Thymus (tissue), 11 donors: ENCODE results near the gene ALDH9A1. TPM values are rescaled to one million over a fixed set of nuclear protein-coding genes. Genes with fewer than 3 reads are reported as not detected.

ENCODE experiments used
- DNase-seq, 9 donors: peaks; one replicate each; pipeline ENCODE4 v3.0.0-alpha.2; 2013; ENCODE audit warnings: low spot score in 9 of 9, low read depth in 6 of 9, missing footprints in 1 of 9
- H3K27ac ChIP-seq, 2 donors: one replicate each; pipeline ENCODE4 v1.5.1; 2013; ENCODE audit warnings: control low read depth in 1 of 2, low read depth in 1 of 2, low read length in 1 of 2, mild to moderate bottlenecking in 1 of 2, moderate library complexity in 1 of 2
- H3K27me3 ChIP-seq, 2 donors: one replicate each; pipeline ENCODE4 v1.5.1; 2013; ENCODE audit warnings: low read length in 1 of 2; ENCODE audit not compliant: control insufficient read depth in 2 of 2, insufficient read depth in 1 of 2
- H3K36me3 ChIP-seq, 2 donors: one replicate each; pipeline ENCODE4 v1.5.1; 2013; ENCODE audit warnings: low read length in 1 of 2, mild to moderate bottlenecking in 1 of 2, moderate library complexity in 1 of 2; ENCODE audit not compliant: control insufficient read depth in 2 of 2, insufficient read depth in 2 of 2
- H3K4me1 ChIP-seq, 2 donors: one replicate each; pipeline ENCODE4 v1.5.1; 2013; ENCODE audit warnings: low read length in 2 of 2; ENCODE audit not compliant: control insufficient read depth in 2 of 2, insufficient read depth in 2 of 2
- H3K4me3 ChIP-seq, 2 donors: one replicate each; pipeline ENCODE4 v1.5.1; 2013; ENCODE audit warnings: low read length in 2 of 2, control low read depth in 1 of 2, mild to moderate bottlenecking in 1 of 2
- H3K9me3 ChIP-seq, 2 donors: one replicate each; pipeline ENCODE4 v1.5.1; 2013; ENCODE audit warnings: low read length in 1 of 2, mild to moderate bottlenecking in 1 of 2; ENCODE audit not compliant: control insufficient read depth in 2 of 2, insufficient read depth in 1 of 2
- WGBS: extraction: QIAGEN DNeasy Blood & Tissue Kit; methylation state at CpG from one replicate; pipeline ENCODE4 v1.1.7; 2013; 5-methylcytosine and 5-hydroxymethylcytosine counted together
- polyA plus RNA-seq: library from polyadenylated mRNA; stranded (reverse); fragments of 200-250 nt; gene quantifications from one replicate; pipeline ENCODE4 v1.2.3, GENCODE V29; 2013
- total RNA-seq: library from RNA; stranded (reverse); fragments of 120-200 nt; gene quantifications from one replicate; pipeline ENCODE4 v1.2.4, GENCODE V29; 2013
- donor health status: healthy.

The ALDH9A1 gene
- total and polyA plus RNA-seq, 2 donors = 41.0 to 44.9 TPM

GRCh38 chr1:165680303-165680702, 18.1 kb downstream of the ALDH9A1 start:
- H3K4me3 ChIP-seq = no peak overlapping the region
- peaks cover 28 to 56% of the 10 kb centered on the region in 2 donors for H3K36me3 ChIP-seq
- H3K27ac ChIP-seq = no peak overlapping the region
- H3K27me3 ChIP-seq = no peaks in the 10 kb centered on the region
- DNase-seq = no peak
- 98% methylated on average over 2 of the region's 2 CpGs for WGBS
- no peaks in the 10 kb centered on the region for H3K4me1 ChIP-seq
- H3K9me3 ChIP-seq = no peaks in the 10 kb centered on the region

GRCh38 chr1:165679282-165680036, 18.9 kb downstream of the ALDH9A1 start:
- Histone ChIP-seq H3K4me1 (no peaks in the 10 kb centered on the region), H3K27me3 (no peaks in the 10 kb centered on the region), H3K27ac (no peak overlapping the region), H3K4me3 (no peak overlapping the region), H3K9me3 (no peaks in the 10 kb centered on the region), H3K36me3 (peaks cover 34 to 54% of the 10 kb centered on the region in 2 donors)
- 46% methylated on average over 1 of the region's 1 CpG for whole genome bisulfite sequencing
- DNase-seq = no peak

- DNase-seq = no peak
- no peaks in the 10 kb centered on the region for H3K27me3 ChIP-seq
- no peak overlapping the region for H3K4me3 ChIP-seq
- no peak overlapping the region for H3K27ac ChIP-seq
- peaks cover 38 to 54% of the 10 kb centered on the region in 2 donors for H3K36me3 ChIP-seq
- WGBS = 10% methylated on average over 2 of the region's 2 CpGs
- H3K9me3 ChIP-seq = no peaks in the 10 kb centered on the region
- H3K4me1 ChIP-seq = no peaks in the 10 kb centered on the region
These were observed 19.9 kb downstream of the ALDH9A1 start for GRCh38 chr1:165678509-165678908.

GRCh38 chr1:165675794-165676193, 22.6 kb downstream of the ALDH9A1 start:
- 97% methylated on average over 1 of the region's 1 CpG for WGBS
- Histone ChIP-seq H3K4me3 (no peak overlapping the region), H3K27ac (no peak overlapping the region), H3K4me1 (no peaks in the 10 kb centered on the region), H3K36me3 (peaks cover 39 to 43% of the 10 kb centered on the region in 2 donors), H3K9me3 (no peaks in the 10 kb centered on the region), H3K27me3 (no peaks in the 10 kb centered on the region)
- DNase-seq = no peak

GRCh38 chr1:165674599-165674998, 23.8 kb downstream of the ALDH9A1 start:
- DNase-seq = no peak
- Histone ChIP-seq H3K4me3 (no peak overlapping the region), H3K36me3 (peaks cover 27 to 39% of the 10 kb centered on the region in 2 donors), H3K27me3 (no peaks in the 10 kb centered on the region), H3K9me3 (no peaks in the 10 kb centered on the region), H3K27ac (no peak overlapping the region), H3K4me1 (no peaks in the 10 kb centered on the region)
- WGBS = 97% methylated on average over 8 of the region's 8 CpGs

- Histone ChIP-seq H3K27ac (no peak overlapping the region), H3K9me3 (no peaks in the 10 kb centered on the region), H3K27me3 (no peaks in the 10 kb centered on the region), H3K36me3 (peaks cover 27 to 42% of the 10 kb centered on the region in 2 donors), H3K4me3 (no peak overlapping the region), H3K4me1 (no peaks in the 10 kb centered on the region)
- 98% methylated on average over 2 of the region's 2 CpGs for WGBS
- no peak for DNase-seq
These were observed 26.8 kb downstream of the ALDH9A1 start for GRCh38 chr1:165671526-165671925.

GRCh38 chr1:165668184-165668583, 30.2 kb downstream of the ALDH9A1 start:
- Histone ChIP-seq H3K36me3 (peaks cover 41 to 46% of the 10 kb centered on the region in 2 donors), H3K27ac (no peak overlapping the region), H3K9me3 (no peaks in the 10 kb centered on the region), H3K4me1 (no peaks in the 10 kb centered on the region), H3K4me3 (no peak overlapping the region), H3K27me3 (no peaks in the 10 kb centered on the region)
- over 99% methylated on average over 3 of the region's 3 CpGs for WGBS
- no peak for DNase-seq

GRCh38 chr1:165666152-165666825, 32.1 kb downstream of the ALDH9A1 start:
- H3K27ac ChIP-seq = no peak overlapping the region
- no peak overlapping the region for H3K4me3 ChIP-seq
- H3K4me1 ChIP-seq = no peaks in the 10 kb centered on the region
- no peaks in the 10 kb centered on the region for H3K27me3 ChIP-seq
- no peaks in the 10 kb centered on the region for H3K9me3 ChIP-seq
- no peak for DNase-seq
- 84% methylated on average over 5 of the region's 5 CpGs for WGBS
- H3K36me3 ChIP-seq = peaks cover 47 to 58% of the 10 kb centered on the region in 2 donors

GRCh38 chr1:165662186-165662585, 36.2 kb downstream of the ALDH9A1 start:
- peaks cover 37 to 44% of the 10 kb centered on the region in 2 donors for H3K36me3 ChIP-seq
- no peaks in the 10 kb centered on the region for H3K27me3 ChIP-seq
- WGBS = 97% methylated on average over 3 of the region's 3 CpGs
- H3K9me3 ChIP-seq = no peaks in the 10 kb centered on the region
- no peak for DNase-seq
- H3K27ac ChIP-seq = no peak overlapping the region
- H3K4me3 ChIP-seq = no peak overlapping the region
- no peaks in the 10 kb centered on the region for H3K4me1 ChIP-seq
